ENCODE measurements around the gene NPDC1.

DNA sequence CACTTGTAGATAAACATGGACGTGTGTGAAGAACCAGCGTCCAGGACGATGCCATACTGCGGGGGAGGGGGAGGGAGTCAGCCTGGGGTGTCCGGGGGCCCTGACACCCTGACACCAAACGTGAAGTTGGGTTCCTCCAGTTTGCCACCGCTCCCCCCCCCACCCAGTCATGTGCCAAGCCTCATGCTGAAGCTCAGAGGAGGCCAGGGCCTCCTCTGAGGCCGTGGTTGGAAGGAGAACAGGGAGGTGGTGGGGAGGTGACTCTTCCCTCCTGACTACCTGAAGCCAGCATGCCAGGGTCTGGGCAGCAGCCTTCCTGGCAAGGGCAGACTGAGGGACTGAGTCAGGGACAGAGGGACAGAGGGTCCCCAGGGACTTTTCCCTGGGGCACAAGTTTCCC lies 6.3 kb upstream of the NPDC1 start:
- TF ChIP-seq, protein P1, sequence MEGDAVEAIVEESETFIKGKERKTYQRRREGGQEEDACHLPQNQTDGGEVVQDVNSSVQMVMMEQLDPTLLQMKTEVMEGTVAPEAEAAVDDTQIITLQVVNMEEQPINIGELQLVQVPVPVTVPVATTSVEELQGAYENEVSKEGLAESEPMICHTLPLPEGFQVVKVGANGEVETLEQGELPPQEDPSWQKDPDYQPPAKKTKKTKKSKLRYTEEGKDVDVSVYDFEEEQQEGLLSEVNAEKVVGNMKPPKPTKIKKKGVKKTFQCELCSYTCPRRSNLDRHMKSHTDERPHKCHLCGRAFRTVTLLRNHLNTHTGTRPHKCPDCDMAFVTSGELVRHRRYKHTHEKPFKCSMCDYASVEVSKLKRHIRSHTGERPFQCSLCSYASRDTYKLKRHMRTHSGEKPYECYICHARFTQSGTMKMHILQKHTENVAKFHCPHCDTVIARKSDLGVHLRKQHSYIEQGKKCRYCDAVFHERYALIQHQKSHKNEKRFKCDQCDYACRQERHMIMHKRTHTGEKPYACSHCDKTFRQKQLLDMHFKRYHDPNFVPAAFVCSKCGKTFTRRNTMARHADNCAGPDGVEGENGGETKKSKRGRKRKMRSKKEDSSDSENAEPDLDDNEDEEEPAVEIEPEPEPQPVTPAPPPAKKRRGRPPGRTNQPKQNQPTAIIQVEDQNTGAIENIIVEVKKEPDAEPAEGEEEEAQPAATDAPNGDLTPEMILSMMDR (conservative IDR thresholded peaks at IDR 0.05) = no peak
- no peak for TF ChIP-seq EZH2 (IDR thresholded peaks at IDR 0.05; ENCODE audit: low read depth)
